HG02870 (cell line): Measurements from ENCODE around the gene CRK.
A peak's percentile ranks its signal among the peaks of the same experiment; 100 is the strongest.
"Not testable (repeated sequence)": the region's sequence is repeated elsewhere in the genome, so short reads cannot be mapped to it uniquely, and the experiment has no call there.

Source experiments
- ATAC-seq: cut with Tn5 transposase; IDR thresholded peaks from one replicate; pipeline ENCODE4 v1.9.1; 2021; ENCODE audit warnings: mild to moderate bottlenecking, moderate library complexity; ENCODE audit not compliant: unreplicated experiment

CRK gene

DNA sequence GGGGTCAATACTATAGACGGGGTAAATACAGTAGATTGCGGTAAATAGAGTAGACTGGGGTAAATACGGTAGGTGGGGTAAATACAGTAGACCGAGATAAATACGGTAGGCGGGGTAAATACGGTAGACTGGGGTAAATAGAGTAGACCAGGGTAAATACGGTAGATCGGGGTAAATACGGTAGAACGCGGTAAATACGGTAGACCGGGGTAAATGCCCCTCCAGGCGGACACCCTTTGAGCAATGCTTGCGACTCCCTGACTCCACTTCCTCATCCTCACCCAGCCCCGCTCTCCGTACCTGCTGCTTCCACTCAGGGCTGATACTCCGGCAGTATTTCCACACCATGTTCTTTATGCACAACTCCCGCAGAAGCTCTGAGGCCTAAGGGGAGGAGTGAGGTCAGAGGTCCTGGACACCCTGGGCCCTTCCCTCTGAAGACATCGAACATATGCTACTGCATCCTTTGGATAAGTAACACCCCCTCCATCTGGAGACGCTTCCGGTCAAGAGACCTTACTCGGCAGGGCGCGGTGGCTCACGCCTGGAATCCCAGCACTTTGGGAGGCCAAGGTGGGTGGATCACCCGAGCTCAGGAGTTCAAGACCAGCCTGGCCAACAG is 13.3 kb upstream of the CRK start:
- ATAC-seq: no peak

DNA sequence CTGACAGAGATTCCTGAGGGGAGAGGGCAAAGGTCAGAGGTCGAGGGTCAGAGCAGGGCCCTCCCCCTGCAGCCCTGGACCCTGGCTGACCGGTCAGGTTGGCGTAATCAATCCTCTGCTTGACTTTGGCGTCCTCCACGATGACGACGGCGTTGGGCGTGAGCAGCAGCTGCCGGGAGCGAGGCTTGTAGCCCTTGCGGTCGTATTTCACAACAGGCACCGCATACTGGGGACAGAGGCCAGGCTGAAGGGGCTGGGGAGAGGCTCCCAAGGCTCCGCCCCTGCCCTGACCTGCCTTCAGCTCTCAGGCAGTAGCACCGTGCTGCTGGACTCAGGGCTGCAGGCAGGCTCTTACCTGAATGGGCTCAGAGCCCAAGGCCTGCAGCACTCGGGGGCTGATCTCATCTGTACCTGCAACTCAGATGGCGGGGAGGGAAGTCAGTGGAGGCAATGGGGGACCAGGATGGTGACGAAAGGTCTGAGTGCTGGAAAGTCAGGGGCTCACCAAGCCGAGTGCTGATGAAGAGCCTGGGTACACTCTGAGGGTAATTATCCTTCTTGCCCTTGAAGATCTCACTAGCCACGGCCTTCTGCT is 12.0 kb upstream of the CRK start:
- ATAC-seq: no peak

DNA sequence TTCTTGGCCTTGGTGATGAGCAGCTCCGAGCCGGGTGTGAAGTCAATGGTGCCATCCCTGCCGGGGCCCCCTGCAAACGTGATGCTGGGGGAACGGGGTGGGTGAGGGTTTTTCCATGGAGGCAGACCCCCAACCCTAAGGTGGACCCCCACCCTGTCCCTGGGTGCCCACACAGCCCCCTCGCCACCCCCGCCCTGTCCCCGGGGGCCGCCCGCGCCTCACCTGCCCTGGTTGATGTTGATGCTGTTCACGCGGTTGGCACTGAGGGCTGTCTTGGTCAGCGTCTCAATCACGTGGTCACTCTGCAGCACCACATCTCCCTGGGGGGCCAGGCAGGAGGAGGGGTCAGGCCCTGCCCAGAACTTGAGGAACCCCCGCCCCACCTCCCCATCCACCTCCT is 11.2 kb upstream of the CRK start:
- ATAC-seq: no peak

DNA sequence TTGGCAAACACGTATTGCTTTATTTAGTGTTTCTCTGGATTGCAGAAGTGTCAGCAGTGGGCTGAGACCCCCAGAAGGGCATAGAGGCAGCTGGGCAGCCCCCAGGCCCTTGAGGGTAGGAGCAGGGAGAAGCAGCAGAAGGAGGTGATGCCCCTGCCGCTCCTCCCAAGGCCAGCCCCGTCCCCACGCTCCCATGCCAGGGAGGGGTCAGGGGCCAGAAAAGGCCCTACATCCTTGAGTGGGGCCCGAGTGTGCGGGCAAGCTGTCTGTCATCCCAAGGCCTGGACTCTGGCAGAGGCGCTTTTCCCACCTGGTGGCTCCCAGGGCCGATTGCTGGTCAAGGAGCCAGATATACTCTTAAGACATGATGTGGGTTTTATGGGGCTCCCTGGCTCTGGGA is 8.2 kb upstream of the CRK start:
- ATAC-seq: no peak

DNA sequence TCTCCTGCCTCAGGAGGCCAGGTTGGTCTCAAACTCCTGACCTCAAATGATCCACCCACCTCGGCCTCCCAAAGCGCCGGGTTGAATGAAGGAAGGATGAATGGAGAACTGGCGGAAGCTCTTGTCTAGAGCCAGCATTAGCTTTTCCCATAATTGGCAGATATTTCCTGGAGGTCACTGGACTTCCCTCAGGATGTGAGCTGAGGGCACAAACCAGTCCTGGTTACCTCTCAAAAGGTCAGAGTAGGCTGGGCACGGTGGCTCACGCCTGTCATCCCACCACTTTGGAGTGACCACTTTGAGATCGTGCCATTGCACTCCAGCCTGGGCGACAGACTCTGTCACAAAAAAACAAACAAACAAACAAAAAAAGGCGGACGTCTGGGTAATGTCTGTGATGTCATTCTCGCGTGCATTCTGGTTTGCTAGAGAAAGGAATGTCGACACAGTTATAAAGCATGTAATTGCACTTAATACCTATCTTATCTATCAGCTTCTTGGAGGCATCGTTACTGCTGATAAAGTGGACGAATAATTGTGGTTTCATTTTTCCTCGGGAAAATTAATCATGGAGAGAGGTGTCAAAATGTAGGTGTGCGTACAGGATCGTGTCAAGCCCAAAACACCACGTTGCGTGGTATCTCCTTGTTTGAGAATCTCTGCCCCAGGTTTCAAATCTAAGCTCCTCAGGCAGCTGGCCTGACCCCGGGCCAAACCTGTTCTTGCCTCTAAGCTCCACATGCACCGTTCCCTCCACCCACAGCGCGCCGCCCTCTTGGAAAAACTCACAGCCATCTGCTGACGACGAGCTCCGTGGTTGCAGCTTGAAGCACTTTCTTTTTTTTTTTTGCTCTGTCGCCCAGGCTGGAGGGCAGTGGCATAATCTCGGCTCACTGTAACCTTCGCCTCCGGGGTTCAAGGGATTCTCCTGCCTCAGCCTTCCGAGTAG is 6.4 kb upstream of the CRK start:
- ATAC-seq: no peak

DNA sequence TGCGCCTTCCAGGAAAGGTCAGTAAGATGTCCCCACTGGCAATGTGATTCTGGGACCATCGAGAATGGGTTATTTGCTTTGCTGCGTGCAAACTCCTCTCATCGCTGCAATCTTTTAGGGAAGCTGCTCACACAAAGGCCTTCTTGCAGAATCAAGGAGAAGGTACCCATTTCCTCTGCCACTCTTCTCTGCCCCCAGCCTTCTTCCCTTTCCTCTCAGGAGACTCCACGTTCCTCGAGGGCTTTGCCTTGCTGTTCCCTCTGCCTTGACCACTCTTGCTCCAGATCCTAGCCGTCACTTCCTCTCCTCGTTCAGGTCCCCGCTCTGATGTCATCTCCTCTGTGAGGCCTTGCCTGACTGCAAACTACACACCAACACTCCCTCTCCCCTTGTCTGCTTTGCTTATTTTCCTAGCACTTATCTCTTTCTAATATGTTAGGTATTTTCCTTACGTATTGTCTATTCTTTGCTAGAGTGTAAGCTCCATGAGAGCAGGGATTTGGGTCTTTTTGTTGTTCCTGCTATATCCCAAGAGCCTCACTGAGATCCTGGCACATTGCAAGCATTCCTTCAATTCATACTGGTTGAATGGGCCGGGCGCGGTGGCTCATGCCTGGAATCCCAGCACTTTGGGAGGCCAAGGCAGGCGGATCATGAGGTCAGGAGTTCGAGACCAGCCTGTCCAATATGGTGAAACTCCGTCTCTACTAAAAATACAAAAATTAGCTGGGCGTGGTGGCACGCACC is 5.3 kb upstream of the CRK start:
- no peak for ATAC-seq

DNA sequence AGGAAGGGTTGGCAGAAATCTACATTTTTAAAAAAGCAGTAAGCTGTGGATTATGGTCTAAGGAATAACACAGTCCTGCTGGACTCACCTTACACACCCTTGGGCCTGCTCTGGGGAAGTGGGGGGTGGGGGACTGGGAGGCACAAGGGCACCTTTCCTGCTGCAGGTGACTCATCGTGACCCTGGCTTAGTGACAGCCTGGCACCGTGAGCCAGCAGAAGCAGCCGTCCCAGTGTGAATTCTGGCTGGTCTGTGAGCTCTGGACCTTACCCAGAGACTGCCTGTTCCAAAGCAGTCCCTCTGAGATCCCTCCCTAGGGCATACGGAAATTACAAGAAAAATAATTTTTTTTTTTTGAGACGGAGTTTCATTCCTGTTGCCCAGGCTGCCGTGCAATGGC is 4.2 kb upstream of the CRK start:
- no peak for ATAC-seq

DNA sequence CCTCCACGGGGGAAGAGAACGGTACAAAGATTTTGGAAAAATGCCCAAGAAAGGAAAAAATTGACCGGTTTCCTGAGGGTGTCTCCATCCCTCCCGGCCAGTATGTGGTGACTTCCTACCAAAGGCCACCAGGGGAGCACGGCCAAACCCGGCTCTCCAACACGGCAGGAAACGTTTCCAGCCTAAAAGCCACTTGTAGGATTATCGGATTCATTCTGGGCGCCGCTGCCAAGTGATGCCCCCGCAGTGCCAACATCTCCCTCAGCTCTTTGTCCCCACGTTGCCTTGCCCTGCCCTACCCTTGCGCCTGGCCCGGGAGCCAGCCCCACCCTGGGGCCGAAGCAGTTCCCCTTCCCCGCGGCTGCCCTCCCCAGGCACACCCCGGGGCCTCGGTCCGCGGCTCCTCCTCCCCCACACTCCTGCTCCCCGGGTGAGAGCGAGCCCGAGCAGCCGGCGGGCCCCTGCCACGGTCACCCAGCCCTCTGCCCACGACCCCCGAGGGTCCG is 688 bp downstream of the CRK start:
- ATAC-seq: peak; percentile 22

DNA sequence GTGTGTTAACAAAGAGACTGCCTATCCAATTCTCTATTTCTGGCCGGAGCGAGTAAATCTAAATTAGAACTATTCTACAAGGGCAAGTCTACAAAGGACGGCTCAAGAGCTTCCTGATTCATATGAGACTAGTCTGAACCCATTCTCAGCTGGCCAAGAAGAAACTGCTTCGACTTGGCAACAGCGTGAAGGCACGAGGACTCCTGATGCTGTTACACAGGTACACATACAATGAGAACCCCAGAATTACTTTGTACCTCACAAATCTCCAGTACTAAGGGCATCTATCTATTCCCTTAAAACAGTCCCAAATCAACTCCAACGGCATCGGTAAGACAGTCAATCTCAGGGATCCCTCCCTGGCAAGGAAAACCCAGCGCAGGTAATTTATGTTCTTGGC is 1.5 kb downstream of the CRK start:
- no peak for ATAC-seq

DNA sequence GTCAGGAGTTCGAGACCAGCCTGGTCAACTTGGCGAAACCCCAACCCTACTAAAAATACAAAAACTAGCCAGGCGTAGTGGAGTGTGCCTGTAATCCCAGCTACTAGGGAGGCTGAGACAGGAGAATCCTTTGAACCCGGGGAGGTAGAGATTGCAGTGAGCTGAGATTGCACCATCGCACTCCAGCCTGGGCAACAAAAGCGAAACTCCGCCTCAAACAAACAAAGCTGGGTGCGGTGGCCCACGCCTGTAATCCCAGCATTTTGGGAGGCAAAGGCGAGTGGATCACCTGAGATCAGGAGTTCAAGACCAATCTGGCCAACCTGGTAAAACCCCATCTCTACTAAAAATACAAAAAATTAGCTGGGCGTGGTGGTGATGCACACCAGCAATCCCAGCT is 2.3 kb downstream of the CRK start:
- ATAC-seq: not testable (repeated sequence)

DNA sequence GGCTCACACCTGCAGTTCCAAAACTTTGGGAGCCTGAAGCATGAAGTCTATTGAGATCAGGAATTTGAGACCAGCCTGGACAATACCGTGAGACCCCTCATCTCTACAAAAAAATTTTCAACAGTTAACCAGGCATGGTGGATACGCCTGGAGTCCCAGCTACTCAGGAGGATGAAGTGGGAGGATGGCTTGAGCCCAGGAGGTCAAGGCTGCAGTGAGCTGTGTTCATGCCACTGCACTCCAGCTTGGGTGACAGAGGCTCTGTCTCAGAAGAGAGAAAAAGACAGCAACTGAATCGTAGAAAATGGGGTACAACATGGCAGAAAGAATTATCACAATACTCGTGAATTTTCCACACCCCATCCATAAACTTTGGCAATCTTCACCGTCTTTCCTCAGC is 3.2 kb downstream of the CRK start:
- no peak for ATAC-seq

DNA sequence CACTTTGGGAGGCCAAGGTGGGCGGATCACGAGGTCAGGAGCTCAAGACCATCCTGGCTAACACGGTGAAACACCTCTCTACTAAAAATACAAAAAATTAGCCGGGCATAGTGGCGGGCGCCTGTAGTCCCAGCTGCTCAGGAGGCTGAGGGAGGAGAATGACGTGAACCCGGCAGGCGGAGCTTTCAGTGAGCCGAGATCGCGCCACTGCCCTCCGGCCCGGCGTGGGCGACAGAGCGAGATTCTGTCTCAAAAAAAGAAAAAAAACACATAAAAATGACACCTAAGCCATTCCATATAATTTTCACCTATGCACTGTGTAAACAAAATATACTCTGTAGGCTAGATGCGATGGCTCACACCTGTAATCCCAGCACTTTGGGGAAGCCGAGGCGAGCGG is 5.8 kb downstream of the CRK start:
- not testable (repeated sequence) for ATAC-seq

DNA sequence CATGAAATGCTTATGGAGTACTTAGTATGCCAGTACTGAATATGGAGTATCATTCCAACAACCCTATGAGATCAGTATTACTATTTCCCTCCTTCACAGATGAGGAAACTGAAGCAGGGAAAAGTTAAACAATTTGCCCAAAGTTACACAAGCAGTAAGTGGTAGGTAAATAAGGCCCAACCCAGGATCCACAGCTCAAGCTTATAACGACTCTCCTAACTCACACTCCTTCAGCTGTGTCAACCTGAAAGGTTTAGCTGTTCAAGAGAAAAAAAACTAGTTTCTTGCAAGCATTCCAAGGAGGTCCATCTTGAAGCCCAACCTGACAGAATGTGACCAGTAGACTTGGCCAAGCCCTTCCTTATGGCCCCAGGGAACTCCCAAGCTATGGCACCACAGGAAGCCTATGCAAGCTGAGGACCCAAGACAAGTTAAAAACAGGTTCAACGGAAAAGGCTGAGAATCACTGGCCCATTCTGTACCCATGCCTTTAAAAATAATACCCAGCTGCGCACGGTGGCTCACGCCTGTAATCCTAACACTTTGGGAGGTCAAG is 6.5 kb downstream of the CRK start:
- no peak for ATAC-seq

DNA sequence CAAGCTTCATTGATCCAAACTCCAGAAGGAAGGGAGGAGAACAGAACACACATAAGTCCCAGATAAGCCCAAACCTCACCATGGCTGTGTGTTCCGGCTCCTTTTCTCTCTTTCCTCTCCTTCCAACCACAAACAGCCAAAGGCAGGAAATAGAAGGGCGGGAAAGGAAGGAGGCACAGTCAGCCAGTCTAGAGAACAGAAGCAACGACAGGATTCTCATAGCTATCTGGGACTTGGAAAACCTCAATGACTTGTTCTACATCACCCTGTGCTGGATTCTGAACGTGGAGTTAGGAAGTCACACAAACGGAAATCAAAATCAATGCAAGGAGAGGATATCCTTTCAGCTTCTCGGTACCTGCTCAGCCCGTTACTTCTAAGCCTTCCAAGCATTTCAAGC is 9.0 kb downstream of the CRK start:
- no peak for ATAC-seq

DNA sequence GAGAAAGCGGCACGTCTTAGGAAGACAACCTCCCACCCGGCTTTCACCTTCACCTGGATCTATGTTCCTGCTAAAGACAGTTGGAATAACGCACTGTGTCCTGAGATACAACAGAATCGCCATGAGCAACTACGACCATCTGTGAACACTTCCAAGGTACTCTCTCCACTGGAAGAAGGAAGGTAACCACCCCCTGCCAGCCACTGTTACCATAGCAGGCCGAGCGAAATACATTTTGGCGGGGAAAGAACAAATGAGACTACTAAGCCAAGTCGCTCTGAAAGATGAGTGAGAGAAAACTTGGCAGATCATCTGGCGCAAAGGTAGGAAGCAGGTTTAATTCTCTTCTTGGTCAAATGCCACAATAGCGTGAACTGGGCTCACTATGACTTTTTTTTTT is 9.8 kb downstream of the CRK start:
- ATAC-seq: no peak

DNA sequence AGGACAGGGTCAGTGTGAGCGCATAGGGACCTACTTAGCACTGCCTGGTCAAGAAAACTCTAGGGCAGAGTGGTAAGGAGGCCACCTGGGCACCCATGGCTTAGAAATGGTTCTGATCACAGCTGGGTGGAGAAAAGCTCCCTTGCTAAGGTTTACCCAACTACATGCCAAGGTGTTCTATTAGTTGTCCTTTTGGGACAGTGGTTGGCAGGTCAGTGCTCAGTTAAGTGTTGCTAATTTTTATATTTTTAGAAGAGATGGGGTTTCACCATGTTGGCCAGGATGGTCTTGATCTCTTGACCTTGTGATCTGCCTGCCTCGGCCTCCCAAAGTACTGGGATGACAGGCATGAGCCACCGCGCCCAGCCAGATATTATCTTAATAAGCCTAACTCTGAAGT is 10.3 kb downstream of the CRK start:
- ATAC-seq: not testable (repeated sequence)

DNA sequence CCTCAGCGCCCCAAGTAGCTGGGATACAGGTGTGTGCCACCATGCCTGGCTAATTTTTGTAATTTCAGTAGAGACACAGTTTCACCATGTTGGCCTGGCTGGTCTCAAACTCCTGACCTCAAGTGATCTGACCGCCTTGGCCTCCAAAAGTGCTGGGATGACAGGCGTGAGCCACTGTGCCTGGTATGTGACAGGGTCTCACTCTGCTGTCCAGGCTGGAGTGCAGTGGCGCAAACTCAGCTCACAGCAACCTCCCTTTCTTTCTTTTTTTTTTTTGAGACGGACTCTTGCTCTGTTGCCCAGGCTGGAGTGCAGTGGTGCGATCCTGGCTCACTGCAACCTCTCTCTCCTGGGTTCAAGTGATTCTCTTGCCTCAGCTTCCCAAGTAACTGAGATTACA is 13.3 kb downstream of the CRK start:
- not testable (repeated sequence) for ATAC-seq

DNA sequence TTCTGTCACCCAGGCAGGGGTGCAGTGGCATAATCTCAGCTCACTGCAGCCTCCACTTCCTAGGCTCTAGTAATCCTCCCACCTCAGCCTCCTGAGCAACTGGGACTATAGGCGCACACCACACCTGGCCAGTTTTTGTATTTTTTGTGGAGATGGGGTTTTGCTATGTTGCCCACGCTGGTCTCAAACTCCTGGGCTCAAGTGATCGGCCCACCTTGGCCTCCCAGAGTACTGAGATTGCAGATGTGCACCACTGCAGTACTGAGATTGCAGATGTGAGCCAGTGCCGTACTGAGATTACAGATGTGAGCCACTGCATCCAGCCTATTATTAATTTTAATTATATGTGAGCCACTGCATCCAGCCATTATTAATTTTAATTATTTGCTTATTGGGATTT is 13.8 kb downstream of the CRK start:
- no peak for ATAC-seq

DNA sequence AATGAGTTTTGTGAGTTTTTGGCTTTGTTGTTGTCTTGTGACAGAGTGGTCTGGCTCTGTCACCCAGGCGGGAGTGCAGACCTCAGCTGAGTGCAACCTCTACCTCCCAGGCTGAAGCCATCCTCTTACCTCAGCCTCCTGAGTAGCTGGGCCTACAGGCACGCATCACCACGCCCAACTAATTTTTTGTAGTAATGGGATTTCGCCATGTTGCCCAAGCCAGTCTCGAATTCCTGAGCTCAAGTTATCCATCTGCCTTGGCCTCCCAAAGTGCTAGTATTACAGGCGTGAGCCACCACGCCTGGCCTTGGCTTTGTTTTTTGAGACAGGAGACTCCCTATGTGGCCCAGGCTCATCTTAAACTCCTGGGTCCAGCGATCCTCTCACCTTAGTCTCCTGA is 15.1 kb downstream of the CRK start:
- no peak for ATAC-seq

DNA sequence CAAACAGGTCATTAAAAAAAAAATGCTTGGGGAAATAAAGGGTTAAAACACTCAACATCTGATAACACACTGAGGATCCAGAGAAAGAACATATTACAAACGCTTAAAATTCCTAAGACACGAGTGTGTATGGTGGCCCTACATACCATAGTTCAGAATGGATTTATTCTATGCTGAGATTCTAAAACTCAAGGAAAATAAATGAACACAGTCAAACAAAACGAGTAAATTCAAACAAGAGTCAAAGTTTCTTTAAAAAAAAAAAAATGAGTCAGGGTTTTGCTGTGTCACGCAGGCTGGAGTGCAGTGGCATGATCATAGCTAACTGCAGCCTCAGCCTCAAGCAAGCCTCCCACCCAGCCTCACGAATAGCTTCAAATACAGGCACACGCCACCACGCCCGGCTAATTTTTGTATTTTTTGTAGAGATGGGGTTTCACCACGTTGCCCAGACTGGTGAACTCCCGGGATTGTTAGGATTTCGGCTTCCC is 17.4 kb downstream of the CRK start:
- ATAC-seq: no peak

DNA sequence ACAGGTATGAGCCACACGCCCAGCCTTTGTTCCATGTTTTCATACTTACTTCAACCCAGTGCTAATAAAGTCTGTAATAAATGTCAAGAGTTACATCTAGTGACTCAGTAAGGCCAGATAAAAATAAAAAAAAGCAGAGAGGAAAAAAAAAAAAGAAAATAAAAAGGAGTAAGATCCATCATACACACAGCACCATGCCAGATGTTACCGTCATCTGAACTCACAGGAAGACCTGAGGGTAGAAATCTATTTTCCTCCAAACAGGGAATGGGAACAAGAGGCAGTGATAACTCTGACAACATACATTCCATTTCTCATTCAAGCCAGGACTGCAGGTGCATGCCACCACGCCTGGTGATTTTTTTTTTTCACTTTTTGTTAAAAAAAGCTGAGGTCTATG is 20.7 kb downstream of the CRK start:
- ATAC-seq: no peak
